ENCODE data around the gene AJM1.
A peak's percentile ranks its signal among the peaks of the same experiment; 100 is the strongest.

Gene AJM1

DNA sequence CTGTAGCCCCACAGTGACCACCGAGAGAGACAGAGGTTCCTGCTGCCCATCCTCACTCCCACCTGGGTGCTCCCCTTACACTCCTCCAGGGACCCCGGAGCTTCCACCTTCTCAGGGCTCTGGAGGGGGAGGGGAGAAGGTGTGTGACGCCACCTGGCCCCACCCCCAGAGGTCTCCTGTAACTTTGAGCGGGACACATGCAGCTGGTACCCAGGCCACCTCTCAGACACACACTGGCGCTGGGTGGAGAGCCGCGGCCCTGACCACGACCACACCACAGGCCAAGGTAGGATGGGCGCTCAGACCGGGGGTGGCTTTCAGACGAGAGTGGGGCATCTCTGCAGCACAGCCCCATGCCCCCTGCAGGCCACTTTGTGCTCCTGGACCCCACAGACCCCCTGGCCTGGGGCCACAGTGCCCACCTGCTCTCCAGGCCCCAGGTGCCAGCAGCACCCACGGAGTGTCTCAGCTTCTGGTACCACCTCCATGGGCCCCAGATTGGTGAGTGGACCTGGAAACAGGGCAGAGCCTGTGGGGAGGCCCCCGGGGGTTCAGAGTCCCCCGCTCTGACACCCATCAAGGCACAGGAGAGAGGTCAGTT, 14.4 kb downstream of the AJM1 start:
- TF ChIP-seq, protein P1, sequence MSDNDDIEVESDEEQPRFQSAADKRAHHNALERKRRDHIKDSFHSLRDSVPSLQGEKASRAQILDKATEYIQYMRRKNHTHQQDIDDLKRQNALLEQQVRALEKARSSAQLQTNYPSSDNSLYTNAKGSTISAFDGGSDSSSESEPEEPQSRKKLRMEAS (IDR thresholded peaks at IDR 0.05; ENCODE audit: low read depth, low read length) = no peak
- TF ChIP-seq POLR2A (IDR thresholded peaks at IDR 0.05; ENCODE audit: extremely low read depth, insufficient read length) (no peak), MYC (IDR thresholded peaks at IDR 0.05; ENCODE audit: low read depth, low read length) (no peak)
- TF ChIP-seq, protein P2, sequence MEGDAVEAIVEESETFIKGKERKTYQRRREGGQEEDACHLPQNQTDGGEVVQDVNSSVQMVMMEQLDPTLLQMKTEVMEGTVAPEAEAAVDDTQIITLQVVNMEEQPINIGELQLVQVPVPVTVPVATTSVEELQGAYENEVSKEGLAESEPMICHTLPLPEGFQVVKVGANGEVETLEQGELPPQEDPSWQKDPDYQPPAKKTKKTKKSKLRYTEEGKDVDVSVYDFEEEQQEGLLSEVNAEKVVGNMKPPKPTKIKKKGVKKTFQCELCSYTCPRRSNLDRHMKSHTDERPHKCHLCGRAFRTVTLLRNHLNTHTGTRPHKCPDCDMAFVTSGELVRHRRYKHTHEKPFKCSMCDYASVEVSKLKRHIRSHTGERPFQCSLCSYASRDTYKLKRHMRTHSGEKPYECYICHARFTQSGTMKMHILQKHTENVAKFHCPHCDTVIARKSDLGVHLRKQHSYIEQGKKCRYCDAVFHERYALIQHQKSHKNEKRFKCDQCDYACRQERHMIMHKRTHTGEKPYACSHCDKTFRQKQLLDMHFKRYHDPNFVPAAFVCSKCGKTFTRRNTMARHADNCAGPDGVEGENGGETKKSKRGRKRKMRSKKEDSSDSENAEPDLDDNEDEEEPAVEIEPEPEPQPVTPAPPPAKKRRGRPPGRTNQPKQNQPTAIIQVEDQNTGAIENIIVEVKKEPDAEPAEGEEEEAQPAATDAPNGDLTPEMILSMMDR (IDR thresholded peaks at IDR 0.05; ENCODE audit: low read depth, low read length) = peak; percentile 9
- no peak for DNase-seq (ENCODE audit: low read depth)

DNA sequence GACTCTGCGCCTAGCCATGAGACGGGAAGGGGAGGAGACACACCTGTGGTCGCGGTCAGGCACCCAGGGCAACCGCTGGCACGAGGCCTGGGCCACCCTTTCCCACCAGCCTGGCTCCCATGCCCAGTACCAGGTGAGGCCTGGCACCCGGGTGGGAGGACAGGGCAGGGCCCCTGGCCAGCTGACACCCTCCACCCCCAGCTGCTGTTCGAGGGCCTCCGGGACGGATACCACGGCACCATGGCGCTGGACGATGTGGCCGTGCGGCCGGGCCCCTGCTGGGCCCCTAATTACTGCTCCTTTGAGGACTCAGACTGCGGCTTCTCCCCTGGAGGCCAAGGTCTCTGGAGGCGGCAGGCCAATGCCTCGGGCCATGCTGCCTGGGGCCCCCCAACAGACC, 14.9 kb downstream of the AJM1 start:
- DNase-seq (ENCODE audit: low read depth) = no peak
- no peak overlapping the region for H3K4me3 ChIP-seq (ENCODE audit: low read depth, low read length)
- TF ChIP-seq, protein P1 (IDR thresholded peaks at IDR 0.05; ENCODE audit: low read depth, low read length) = no peak
- TF ChIP-seq MYC (IDR thresholded peaks at IDR 0.05; ENCODE audit: low read depth, low read length) (no peak), POLR2A (IDR thresholded peaks at IDR 0.05; ENCODE audit: extremely low read depth, insufficient read length) (no peak)
- TF ChIP-seq, protein P2 (IDR thresholded peaks at IDR 0.05; ENCODE audit: low read depth, low read length) = no peak

More for the DNA sequence above, 14.4 kb downstream of the AJM1 start:
- H3K4me3 ChIP-seq (ENCODE audit: low read depth, low read length) = no peak overlapping the region

DNA sequence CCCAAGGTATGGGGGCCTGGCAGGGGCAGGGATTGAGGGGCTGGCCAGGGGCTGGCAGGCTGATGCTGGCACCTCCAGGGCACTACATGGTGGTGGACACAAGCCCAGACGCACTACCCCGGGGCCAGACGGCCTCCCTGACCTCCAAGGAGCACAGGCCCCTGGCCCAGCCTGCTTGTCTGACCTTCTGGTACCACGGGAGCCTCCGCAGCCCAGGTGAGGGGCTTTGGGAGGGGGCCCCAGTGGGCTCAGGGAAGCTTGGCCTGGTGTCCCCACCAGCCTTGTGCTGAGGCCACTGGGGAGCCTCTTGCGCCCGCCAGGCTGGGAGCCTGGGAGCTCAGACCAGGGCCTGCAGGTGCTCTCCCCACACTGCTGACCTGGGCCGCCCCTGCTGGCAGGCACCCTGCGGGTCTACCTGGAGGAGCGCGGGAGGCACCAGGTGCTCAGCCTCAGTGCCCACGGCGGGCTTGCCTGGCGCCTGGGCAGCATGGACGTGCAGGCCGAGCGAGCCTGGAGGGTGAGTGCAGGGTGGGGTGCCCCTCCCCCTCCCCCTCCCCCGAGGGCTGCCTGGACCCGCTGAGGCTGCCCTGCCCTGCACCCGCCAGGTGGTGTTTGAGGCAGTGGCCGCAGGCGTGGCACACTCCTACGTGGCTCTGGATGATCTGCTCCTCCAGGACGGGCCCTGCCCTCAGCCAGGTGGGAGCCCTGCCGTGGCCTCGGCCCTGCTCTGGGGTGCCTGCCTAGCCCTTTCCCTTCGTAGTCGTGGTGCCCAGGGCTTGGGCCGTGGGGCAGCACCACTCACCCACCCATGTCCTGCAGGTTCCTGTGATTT, 15.5 kb downstream of the AJM1 start:
- no peak for DNase-seq (ENCODE audit: low read depth)
- no peak for TF ChIP-seq POLR2A (IDR thresholded peaks at IDR 0.05; ENCODE audit: extremely low read depth, insufficient read length)
- TF ChIP-seq MYC (IDR thresholded peaks at IDR 0.05; ENCODE audit: low read depth, low read length) = no peak
- TF ChIP-seq, protein P1 (IDR thresholded peaks at IDR 0.05; ENCODE audit: low read depth, low read length) = no peak
- TF ChIP-seq, protein P2 (IDR thresholded peaks at IDR 0.05; ENCODE audit: low read depth, low read length) = no peak
- no peak overlapping the region for H3K4me3 ChIP-seq (ENCODE audit: low read depth, low read length)

DNA sequence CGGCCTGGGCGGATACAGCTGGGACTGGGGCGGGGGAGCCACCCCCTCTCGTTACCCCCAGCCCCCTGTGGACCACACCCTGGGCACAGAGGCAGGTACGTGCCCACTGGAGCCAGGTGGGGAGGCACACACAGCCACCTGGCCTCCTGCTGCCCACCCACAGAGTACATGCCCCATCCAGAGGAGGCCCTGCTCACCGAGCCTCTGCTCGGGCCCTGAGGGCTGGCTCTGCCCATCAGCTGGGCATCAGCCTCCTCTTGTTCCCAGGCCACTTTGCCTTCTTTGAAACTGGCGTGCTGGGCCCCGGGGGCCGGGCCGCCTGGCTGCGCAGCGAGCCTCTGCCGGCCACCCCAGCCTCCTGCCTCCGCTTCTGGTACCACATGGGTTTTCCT, 16.2 kb downstream of the AJM1 start:
- H3K4me3 ChIP-seq (ENCODE audit: low read depth, low read length) = no peak overlapping the region
- TF ChIP-seq POLR2A (IDR thresholded peaks at IDR 0.05; ENCODE audit: extremely low read depth, insufficient read length) (no peak), MYC (IDR thresholded peaks at IDR 0.05; ENCODE audit: low read depth, low read length) (no peak)
- TF ChIP-seq, protein P1 (IDR thresholded peaks at IDR 0.05; ENCODE audit: low read depth, low read length) = no peak
- TF ChIP-seq, protein P2 (IDR thresholded peaks at IDR 0.05; ENCODE audit: low read depth, low read length) = no peak
- no peak for DNase-seq (ENCODE audit: low read depth)

DNA sequence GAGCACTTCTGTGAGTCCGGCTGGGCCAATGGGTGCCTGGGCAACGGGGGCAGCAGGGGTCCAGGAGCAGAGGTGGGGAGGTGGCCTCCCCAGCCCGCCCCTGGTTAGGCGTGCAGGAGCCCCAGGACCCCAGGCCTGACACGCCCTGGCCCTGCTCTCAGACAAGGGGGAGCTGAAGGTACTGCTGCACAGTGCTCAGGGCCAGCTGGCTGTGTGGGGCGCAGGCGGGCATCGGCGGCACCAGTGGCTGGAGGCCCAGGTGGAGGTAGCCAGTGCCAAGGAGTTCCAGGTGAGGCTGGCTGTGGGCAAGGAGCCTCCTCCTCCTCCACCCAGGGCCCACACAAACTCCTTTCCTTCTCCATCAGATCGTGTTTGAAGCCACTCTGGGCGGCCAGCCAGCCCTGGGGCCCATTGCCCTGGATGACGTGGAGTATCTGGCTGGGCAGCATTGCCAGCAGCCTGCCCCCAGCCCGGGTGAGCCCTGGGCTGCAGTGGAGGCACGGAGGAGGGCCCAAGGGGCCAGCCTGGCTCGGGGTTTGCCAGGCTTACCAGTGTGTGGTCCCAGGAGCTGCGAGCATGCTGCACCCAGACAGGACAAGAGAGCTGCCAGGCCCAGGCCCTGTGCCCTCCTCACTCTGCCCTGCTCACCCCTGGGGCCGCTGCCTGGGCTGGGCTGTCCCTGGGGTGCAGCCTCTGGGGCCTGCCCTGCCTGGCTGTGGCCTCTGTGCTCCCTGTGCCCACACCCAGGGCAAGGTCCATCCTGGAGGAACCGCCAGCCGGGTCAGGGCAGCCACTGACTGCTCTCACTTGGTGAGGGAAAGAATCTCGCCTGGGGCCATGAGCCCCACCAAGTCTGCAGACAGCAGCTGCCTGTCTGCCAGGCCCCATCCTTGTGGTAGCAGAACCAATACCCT, 16.8 kb downstream of the AJM1 start:
- DNase-seq (ENCODE audit: low read depth) = no peak

More for the DNA sequence above, 16.8 kb downstream of the AJM1 start:
- no peak overlapping the region for H3K4me3 ChIP-seq (ENCODE audit: low read depth, low read length)
- TF ChIP-seq MYC (IDR thresholded peaks at IDR 0.05; ENCODE audit: low read depth, low read length) (no peak), POLR2A (IDR thresholded peaks at IDR 0.05; ENCODE audit: extremely low read depth, insufficient read length) (no peak)
- TF ChIP-seq, protein P2 (IDR thresholded peaks at IDR 0.05; ENCODE audit: low read depth, low read length) = no peak
- TF ChIP-seq, protein P1 (IDR thresholded peaks at IDR 0.05; ENCODE audit: low read depth, low read length) = no peak

Measured in NB4 (cell line).